Measurements from ENCODE around the gene IL27RA.

DNA sequence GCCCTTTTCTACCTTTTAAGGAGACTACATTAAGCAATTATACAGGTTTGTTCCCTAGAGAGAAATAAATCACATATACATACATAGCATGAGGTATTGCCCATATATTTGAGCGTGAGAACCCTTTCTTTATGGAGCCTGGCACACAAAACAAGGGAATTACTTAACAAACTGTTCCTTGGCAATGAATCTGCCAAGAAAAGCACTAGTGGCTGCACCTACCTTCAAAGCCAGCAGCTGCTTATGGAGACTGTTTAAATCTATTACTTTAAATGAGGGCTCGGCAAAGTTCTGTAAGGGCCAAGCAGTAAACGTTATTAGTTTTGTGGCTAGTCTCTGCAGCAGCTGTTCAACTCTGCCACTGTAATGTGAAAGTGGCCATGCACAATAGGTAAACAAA is 32.5 kb upstream of the IL27RA start:
- TF ChIP-seq TAF1 (IDR thresholded peaks at IDR 0.05; ENCODE audit: low read depth): no peak
- TF ChIP-seq, protein P1, sequence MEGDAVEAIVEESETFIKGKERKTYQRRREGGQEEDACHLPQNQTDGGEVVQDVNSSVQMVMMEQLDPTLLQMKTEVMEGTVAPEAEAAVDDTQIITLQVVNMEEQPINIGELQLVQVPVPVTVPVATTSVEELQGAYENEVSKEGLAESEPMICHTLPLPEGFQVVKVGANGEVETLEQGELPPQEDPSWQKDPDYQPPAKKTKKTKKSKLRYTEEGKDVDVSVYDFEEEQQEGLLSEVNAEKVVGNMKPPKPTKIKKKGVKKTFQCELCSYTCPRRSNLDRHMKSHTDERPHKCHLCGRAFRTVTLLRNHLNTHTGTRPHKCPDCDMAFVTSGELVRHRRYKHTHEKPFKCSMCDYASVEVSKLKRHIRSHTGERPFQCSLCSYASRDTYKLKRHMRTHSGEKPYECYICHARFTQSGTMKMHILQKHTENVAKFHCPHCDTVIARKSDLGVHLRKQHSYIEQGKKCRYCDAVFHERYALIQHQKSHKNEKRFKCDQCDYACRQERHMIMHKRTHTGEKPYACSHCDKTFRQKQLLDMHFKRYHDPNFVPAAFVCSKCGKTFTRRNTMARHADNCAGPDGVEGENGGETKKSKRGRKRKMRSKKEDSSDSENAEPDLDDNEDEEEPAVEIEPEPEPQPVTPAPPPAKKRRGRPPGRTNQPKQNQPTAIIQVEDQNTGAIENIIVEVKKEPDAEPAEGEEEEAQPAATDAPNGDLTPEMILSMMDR (IDR thresholded peaks at IDR 0.05; ENCODE audit: poor library complexity, severe bottlenecking): no peak
- no peak for TF ChIP-seq POLR2AphosphoS5 (IDR thresholded peaks at IDR 0.05)
